ENCODE data around the gene NSMF.
A peak's percentile ranks its signal among the peaks of the same experiment; 100 is the strongest.
"Not testable (repeated sequence)": the region's sequence is repeated elsewhere in the genome, so short reads cannot be mapped to it uniquely, and the experiment has no call there.

NSMF gene

DNA sequence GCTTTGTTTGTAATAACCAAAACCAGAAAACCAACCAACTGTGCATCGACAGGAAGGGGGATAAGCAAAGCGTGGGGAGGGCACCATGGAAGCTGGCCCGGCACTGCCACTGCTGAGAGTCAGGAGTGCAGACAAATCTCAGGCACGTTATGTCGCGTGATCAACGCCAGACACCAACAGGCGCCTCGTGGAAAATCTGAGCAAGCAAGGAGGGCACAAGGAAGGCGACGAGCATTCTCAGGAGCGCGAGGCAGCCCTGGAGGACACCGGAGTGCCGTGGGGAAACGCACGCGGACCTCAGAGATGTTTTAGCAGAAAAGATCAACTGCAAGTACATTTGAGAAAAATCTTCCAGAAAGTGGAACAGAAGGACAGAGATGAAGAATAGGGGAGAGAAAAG, 15.1 kb upstream of the NSMF start:
- no peak for DNase-seq

DNA sequence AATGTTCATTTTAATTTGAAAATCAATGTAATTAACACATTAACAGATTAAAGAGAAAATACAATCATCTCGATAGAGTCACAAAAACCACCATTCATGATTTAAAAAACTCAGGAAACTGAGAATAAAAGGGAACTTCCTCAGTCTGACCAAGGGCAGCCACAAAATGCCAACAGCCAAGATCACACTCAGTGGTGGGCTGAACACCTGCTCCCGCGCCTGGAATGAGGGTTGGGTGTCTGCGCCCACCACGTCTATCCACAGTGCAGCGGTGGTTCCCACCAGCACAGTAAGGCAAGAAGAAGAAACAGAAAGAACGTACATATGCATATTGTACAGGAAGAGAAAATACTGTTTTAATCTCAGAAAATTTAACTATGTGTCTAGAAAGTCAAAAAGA, 11.7 kb upstream of the NSMF start:
- no peak for DNase-seq

DNA sequence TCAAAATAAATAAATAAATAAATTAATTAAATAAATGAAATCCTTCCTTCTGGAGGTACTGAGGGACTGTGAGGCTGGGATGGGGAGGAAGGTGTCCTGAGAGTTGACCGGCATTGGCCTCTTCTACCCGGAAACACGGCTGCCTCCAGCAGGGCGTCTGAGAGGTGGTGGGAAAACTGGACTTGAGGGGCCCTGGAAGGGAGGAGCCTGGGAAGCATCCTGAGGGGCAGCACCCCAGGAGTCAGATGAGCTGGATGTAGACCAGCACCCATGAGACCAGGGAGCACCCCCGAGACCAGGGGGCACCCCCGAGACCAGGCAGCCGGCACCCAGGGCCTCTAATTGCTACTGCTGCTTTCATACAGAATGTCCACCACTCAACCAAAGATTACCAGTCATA, 8.8 kb upstream of the NSMF start:
- DNase-seq, result no peak

DNA sequence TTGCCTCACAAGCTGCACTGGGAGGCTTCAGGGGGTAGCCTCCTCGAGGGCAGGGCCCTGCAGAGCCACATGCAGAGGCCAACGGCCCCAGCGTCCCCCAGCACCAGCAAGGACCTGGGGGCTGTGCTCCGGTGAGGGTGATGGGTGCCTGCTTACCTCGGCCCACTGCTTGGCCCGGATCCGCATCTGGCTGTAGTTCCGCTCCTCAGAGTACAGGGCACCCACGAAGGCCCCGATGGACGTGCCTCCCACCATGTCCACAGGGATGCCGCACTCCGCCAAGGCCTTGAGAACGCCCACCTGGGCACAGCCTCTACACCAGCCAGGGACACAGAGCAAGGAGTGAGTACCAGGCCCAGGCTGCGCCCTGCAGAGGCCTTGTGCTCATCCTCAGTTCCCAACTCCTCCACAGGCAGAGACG, 8.0 kb upstream of the NSMF start:
- no peak for DNase-seq

DNA sequence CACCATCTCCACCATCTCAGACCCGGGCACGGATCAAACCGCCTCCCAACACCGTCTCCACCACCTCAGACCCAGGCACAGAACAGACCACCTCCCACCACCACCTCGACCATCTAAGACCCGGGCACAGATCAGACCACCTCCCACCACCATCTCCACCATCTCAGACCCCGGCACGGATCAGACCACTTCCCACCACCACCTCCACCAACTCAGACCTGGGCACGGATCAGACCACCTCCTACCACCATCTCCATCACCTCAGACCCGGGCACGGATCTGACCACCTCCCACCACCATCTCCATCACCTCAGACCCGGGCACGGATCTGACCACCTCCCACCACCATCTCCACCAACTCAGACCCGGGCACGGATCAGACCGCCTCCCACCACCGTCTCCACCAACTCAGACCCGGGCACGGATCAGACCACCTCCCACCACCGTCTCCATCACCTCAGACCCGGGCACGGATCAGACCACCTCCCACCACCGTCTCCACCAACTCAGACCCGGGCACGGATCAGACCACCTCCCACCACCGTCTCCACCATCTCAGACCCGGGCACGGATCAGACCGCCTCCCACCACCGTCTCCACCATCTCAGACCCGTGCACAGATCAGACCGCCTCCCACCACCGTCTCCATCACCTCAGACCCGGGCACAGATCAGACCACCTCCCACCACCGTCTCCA, 7.4 kb upstream of the NSMF start:
- DNase-seq, result not testable (repeated sequence)

DNA sequence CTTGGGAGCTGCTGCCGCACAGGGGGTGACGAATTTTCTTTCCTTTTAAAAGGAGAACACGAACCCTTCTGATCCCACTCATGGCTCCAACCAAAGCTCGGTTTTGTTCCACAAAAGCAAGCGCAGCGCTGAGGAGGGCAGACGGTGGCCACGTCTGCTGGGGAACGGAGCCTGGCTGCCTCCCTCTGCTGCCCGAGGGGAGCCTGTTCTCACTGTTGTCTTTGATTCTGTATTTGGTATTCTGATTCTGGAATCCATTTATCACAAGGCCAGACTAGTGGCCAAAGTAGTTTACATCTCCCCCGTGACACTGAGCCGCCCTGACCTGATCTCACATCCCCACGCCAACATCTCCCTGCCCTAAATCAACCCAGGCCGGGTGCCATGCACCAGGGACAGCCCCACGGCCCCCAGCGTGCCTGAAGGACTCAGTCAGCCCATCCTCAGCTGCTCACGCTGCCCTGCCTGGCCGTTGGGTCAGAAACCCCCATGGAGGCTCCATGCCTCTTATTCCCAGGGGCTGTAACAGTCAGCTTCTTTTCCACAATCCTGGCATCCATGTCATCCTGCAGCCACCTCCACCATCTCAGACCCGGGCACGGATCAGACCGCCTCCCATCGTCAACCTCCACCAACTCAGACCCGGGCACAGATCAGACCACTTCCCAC, 6.7 kb upstream of the NSMF start:
- no peak for DNase-seq

DNA sequence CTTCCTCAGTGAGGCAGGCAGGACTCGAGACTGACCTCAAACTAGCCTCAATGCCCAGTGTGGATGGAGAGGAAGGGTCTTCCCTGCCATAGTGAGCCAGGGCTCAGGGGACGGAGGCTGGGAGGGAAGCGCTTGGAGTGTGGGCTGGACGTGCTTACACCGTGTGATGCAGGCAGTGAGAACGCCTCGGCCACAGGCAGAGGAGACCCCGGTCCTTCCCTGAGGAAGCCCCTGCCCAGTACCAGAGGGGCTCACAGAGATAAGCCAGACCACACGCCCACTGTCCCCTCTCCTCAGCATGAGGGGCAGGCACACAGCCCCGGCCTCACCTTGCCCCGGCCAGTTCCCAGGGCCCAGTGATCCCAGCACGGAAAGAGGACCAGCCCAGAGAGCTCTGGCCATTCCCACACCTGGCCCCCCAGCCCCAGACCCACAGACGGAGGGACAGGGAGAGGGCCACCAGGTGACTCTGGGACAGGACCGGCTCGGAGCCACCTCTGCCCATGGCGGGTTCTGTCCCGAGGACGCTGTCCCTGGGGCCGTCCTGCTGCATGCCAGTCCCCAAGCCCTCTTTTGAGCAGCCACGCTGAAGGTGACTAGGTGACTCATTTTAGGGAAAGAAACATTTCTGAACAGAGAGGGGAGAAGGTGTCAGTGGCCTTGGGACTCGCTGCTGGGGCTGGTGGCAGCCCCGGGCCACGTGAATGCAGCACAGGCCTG, 6.0 kb upstream of the NSMF start:
- DNase-seq, result no peak

DNA sequence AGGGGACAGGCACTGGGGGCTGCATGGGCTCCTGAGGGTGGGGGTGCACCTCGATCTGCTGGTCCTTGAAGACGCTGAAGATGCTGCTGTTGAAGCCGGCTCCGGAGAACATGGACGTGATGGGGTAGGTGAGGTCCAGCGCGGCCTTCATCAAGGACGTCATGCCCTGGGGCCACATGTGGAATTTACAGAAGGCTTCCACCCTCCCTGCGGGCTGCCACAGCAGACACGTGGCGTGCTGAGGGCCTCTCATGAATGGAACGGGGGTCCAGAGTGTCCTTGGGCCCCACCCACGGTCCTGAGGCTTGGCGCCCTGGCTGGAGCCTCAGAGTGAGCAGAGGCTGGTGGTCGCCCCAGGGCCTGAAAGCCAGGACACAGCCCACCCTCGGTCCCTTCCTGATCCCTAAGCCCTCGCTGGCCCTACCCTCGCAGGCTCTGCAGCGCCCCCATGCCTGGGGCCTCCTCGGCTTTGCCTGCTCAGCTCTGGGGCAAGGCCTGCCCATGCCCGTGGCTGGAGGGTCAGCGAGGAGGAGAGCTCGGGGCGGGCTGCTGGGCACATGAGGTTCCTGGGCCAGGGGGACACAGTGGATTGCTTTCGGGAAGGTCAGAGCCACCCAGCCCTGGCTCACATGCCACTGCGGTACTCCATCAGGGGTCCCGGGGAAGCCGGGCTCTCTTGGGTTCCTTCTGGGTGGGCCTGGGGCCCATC, 5.3 kb upstream of the NSMF start:
- DNase-seq, result no peak

DNA sequence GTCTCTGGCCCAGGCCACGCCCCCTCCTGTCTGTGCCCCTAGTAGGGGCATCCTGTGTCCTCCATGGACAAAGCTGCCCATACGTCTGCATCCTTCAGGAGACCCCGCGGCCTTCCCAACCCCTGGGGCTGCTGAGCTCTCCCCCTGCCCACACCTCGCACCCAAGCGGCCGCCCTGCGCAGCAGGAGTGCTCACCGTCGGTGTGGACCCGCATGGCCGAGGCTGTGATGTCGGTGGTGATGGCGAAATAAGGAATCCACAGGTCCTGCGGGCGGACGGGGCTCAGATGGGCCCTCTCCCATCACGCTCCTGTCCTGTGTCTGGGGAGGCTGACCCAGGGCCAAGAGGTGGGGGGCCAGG, 4.8 kb upstream of the NSMF start:
- no peak for DNase-seq

DNA sequence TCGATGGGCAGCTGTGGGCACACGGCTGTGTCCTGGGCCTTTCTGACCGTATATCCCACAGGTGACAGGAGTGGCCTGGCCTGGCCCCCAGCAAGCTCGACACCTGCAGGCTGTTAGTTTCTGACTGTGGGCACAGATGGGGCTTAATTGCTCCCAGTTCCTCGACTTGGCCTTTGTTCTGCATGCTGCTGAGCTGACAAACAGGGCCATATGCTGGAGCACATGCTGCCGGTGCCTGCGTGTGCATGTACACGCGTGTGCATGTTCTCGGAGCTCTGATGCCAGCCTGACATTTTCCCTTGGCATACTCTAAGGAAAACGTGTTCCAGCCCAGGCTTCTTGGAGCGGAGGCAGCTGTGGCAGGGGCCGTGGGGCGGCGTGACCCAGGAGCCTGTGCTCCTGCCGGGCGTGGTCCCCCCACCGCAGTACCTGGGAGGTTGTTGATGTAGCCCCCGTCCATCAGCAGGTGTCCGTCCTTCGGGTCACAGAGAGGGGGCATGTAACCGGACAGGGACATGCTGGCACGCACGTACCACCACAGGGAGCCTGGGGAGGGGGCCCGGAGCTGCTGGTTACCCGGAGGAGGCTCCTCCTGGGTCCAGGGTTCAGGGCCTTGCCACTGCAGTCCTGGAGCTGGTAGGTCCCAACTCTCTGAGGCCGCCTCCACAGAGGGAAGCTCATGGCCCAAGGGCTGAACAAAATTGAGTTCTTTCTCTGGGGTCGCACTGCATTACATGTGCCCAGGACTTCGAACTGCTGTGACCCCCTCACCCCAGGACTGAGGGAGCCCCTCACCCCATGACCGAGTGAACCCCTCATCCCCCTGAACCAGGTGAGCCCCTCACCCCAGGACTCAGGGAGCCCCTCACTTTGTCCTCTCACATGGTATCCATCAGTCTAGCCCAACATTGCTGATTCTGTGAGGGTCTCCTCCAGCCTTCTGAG, 4.1 kb upstream of the NSMF start:
- DNase-seq, result peak; percentile 19

DNA sequence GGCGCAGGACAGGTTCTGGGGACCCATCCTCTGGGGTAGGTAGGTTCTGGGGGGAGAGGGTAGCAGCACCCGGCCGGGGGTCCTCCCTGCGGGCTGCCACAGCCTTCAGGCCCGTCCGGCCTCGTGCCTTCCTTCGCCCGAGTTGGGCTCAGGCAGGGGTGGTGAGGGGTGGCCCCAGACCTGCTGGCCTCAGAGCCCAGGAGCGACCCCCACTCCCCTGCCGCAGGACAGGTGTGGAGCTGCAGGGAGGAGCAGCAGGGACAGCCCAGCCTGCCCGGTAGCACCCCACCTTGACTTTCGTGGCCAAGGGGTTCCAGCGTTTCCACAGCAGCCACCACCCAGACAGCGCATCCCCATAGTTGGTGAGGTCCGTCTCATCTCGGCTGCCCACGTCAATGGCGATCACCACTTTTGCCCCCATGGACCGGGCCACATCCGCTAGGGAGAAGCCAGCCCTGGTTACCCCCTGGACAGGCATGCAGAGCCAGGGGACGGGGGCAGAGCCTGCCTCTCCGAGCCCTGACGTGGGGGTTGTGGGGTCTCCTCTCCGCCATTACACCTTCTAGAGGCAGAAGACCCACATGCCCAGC, 3.4 kb upstream of the NSMF start:
- DNase-seq, result no peak

DNA sequence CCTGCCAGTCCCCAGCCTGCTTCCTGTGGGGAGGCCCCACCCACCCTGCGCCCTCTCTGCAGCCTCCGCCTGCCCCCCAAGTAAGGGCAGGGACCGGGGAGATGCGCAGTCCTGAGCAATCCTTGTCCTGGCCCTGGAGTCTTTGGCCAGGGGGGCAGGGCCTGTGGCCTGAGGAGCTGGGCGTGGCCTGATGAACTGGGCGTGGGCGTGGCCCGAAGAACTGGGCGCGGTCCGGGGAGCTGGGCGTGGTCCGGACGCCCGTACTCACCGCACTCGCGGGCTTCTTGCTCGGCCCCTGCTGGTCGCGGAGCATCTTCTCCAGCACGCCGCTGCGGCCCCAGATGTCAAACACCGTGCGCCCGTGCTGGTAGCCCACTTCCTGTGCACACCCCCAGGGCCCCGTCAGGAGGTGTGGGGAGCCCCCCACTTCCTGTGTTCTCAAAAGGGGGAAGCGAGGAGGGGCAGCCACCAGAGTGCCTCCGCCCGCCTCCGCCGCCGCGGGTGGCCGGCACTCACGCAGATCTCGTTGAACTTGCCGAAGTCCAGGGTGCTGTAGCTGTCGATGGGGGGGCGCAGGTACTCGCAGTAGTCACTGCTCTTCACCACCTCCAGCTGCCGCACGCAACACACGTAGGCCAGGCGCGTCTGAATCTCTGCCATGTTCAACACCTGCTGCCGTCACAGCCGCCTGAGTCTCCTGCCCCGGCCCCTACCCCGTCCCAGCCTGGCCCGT, 2.7 kb upstream of the NSMF start:
- DNase-seq, result no peak

DNA sequence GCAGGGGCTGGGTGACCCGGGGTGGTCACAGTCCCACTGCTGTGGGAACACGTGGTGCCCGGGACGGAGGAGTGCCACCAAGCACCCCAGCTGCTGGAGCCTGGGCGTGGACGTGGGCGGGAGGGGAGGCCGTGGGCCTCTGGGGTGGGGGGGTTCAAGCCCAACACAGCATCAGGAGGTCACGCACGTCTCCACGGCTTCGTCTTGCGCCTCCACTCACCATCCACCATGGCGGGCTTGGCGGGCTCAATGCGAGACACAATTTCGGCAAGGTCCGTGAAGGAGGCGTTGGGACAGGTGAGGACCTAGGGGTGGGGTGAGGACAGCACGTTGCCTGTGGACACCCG, 2.2 kb upstream of the NSMF start:
- no peak for DNase-seq

DNA sequence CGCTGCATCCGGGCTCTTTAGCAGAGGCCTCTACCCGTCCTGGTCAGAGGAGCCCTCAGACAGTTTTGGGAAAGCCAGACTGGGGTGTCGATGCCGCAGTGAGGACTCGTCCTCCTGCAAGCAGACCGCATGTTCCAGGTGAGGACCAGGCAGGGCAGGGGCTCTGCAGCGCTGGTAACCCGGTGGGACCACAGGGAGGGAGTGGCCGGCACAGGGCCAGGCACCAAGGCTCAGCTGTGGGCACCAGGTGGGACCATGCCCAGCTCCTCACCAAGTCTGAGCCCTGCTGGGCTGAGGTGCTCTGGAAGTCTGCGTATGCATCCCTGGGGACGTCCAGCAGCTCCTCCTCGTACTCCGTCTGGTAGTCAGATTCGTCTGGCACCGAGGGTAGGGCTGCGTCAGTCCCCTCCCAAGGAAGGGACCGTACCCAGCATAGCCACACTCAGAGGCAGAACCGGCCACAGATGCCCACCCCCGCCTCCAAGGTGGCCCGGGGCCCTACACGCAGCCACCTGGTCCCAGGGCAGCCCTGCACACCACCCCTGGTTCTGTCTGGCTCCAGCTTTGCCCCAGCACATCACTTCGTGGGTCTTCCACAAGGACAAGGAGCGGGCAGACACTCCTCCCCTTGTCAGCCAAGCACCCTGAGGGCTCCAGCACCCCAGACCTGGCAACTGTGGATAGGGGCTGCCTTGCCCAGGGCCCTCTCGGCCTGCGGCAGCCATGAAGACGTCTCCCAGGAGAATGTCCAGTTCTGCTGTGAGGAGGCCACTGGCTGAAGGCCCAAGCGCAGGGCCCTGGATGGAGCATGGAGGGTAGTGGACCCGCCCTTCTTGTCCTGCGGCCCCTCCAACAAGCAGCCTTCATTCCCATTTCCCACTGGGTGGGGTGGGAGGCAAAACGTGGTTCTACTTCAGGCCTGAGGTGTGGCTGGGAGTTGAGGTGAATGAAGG, 1.5 kb upstream of the NSMF start:
- DNase-seq, result no peak

DNA sequence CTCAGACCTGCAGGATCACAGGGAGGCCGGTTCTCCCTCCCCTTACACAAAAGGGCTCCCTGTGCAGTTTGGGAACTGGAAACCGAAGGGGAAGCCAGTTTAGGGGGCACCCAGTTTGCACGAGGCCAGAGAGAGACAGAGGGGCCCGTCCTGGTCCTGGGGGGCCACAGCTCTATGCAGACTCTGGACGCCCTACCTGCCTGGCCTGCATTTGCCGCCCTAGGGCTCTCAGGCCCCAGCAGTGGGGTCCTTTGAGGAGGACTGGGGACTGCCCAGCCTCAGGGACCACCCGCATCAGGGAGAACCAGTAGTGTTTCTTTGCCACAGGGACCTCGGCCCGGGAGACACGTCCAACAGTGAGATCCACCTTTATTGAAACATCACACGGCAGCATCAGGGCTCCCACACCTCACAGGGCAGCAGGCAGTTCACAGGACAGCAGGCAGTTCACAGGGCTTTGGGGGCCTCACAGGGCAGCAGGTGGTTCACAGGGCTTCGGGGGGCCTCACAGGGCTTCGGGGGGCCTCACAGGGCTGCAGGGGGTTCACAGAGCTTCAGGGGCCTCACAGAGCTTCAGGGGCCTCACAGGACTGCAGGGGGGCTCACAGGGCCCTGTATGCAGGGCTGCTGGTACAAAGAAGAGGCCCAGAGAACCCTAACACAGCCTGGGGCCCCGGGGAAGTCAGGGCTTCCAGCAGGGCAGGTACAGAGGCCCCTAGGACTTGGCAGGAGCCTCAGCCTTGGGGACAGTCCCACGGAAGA, 648 bp upstream of the NSMF start:
- no peak for DNase-seq

DNA sequence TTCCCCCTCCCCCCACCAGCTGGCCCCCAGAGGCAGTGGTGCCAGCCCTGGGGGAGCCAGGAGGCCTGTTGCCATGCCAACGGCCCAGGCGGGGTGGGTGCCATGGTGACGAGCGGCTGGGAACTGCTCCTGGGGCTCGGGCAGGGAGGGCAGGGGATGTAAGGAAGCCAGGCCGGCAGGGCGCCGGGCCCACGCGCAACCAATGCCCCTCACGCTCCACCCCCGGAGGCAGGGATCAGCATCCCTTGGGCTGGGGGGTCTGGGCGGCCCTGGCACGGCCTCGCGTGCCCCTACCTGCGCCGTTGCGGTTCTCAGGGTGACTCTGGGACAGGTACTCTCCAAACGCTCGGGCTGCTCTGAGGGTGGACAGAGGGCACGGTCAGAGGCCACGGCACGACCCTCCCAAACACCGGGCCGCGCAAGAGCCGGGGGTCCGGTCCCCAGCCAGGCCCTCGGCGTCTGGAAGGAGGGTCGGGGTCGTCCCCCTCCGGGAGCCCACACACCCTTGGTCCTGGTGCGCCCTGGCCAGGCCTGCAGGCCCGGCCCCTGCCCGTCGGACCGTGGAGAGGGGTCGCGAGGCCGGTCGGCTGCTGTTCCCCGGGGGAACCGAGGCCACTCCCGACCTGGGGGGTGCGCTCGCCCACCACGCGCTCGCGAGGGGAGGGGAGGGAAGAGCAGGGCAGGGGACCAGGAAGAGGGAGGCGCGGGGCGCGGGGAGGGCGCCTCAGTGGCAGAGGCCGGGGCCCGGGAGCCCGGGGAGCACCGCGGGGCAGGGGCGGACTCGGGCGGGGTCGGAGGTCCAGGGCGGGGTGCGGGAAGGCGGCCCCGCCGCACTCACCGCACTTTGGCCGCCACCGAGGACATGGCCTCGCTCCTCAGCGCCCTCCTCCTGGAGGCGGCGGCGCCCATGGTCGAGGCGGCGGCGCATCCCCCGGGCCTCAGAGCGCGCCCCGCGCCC, 661 bp downstream of the NSMF start:
- DNase-seq, result peak; percentile 27

DNA sequence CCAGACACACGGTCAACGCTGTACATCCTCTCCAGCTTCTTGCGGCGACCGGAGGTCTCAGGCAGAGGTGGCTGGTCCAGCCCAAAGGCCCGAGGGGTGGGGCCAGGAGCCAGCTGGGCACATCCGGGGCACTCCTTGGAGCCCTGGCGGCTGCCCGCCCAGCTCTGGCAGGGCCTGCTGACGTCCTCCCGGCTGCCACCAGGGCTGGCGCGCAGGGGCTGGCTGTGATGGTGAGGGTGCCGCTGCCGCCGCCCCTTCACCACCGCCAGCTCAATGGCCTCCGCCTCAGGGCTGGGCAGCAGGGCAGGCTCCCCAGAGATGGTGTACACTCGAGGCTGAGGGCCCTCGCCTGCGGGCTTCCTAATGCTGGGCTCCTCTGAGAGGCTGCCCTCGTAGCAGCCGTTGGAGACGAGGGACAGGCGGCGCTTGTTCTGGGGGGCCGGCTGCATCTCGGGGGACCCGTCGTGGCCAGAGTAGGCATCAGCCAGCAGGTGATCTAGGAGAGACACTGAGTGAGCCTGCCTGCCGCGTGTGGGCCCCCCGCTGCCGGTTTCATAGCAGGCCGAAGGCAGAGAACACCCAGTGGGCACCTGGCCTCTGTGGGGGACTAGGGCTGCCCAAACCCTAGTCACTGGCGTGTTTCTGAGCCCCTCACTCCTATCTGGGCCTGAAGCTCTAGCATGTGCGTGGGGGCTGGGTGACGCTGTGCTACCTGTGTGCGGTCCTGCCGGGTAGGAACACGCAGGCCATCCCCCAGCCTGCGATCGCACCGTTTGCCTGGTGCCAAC, 1.5 kb downstream of the NSMF start:
- no peak for DNase-seq

All from NCI-H146 (cell line).